ENCODE data around the gene KCNN3. TPM values are rescaled to one million over a fixed set of nuclear protein-coding genes. Genes with fewer than 3 reads are reported as not detected.

KCNN3 gene
- total RNA-seq, 2 donors from 2014 or later: 0.12 to 0.29 TPM

DNA sequence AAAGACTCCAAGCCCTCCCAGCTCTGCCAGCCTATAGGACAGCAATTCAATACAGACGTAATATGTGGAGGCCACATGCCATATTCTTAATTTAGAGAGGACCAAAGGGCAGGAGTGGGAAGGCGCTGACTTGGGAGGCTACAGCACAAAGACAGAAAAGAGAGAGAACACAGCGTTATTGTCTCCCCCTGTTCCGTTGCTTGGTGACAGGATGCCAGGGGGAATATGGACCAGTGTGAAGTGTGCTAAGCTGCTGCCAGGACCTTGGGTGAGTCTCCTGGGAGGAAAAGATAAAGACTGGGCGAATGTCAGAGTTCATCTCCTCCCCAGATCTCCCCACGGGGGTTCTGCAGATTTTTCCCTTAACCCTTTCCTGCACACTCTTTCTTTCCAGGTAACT, 160.0 kb downstream of the KCNN3 start:
- ATAC-seq: no peak
- DNase-seq: no peak
- no peaks in the 10 kb centered on the region for H3K9me3 ChIP-seq (ENCODE audit: control insufficient read depth, low read length, poor library complexity, severe bottlenecking)
- no peak overlapping the region for H3K4me3 Mint-ChIP-seq
- H3K27me3 Mint-ChIP-seq: peaks cover 40% of the 10 kb centered on the region
- H3K27ac Mint-ChIP-seq: no peak overlapping the region
- peaks cover 4% of the 10 kb centered on the region for H3K4me1 Mint-ChIP-seq
- peaks cover 2% of the 10 kb centered on the region for H3K36me3 Mint-ChIP-seq (ENCODE audit: low read depth)

DNA sequence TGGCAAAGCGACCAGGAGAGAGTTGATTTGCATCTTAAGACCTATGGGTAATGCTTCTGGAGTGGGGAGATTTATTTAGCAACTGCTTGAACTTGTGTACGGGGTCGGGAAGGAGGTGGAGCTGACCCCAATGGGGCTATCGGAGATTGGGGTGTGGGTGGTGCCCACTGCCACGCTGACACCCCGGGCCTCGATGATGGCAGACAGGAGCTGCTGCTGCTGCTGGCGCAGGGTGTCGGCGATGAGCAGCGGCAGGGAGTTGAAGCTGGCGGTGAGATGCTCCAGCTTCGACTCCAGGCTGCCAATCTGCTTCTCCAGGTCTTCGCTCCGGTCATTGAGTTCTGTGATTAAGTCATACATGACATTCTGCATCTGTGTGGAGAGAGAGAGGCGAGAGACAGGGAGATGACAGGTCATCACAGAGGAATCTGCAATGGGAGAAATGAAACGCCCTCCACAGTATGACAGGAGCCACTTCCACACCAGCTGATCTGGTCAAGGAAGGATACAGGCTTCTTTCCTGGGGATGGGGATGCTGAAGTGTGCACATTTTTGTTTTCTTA, 162.1 kb downstream of the KCNN3 start:
- no peak overlapping the region for H3K4me3 Mint-ChIP-seq
- H3K36me3 Mint-ChIP-seq (ENCODE audit: low read depth): peaks cover 2% of the 10 kb centered on the region
- H3K27ac Mint-ChIP-seq: no peak overlapping the region

DNA sequence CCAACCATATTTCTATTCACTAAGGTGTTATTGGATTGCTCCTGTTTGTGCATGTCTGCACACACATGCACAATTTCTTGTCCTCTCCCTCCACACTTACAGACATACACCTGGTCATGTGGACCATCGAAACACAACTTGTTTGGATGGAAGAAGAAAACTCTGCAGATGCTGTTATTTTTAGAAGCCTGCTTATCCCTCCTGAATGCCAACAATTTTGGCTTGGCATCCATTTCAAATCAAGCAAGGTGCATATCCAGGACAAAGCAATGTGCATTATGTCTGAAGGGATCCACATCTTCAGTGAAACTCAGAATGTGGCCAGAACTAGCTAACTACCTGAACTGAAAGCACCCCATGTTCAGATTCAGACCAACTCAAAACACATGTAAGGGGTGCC, 163.2 kb downstream of the KCNN3 start:
- no peak overlapping the region for H3K4me3 Mint-ChIP-seq
- no peak overlapping the region for H3K27ac Mint-ChIP-seq
- DNase-seq: no peak

More for the DNA sequence above, 162.1 kb downstream of the KCNN3 start:
- ATAC-seq (no peak), DNase-seq (no peak)
- H3K27me3 Mint-ChIP-seq: peaks cover 58% of the 10 kb centered on the region
- H3K4me1 Mint-ChIP-seq: peaks cover 3% of the 10 kb centered on the region
- no peaks in the 10 kb centered on the region for H3K9me3 ChIP-seq (ENCODE audit: control insufficient read depth, low read length, poor library complexity, severe bottlenecking)

DNA sequence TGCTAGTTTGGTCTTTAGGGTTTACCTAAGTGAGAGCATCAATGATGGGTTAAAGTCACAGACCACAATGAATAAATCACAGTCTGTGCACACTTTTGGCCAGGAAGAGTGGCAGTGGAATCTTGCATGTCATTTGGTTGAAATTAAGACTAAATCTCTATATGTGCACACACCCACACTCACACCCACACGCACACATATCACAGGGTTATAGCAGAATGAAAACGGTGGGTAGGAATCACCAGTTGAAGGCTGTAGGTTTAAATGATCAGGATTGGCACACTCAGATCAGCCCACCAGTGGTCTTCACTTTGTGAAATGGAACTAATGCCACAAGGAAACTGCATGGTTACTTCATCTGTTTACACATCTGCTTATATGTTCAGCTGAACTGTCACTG, 164.5 kb downstream of the KCNN3 start:
- H3K27ac Mint-ChIP-seq: no peak overlapping the region
- H3K27me3 Mint-ChIP-seq: peaks cover 53% of the 10 kb centered on the region
- peaks cover 2% of the 10 kb centered on the region for H3K36me3 Mint-ChIP-seq (ENCODE audit: low read depth)
- DNase-seq (no peak), ATAC-seq (no peak)
- no peak overlapping the region for H3K4me3 Mint-ChIP-seq
- H3K4me1 Mint-ChIP-seq: peaks cover 2% of the 10 kb centered on the region
- H3K9me3 ChIP-seq (ENCODE audit: control insufficient read depth, low read length, poor library complexity, severe bottlenecking): no peaks in the 10 kb centered on the region

More for the DNA sequence above, 163.2 kb downstream of the KCNN3 start:
- peaks cover 2% of the 10 kb centered on the region for H3K36me3 Mint-ChIP-seq (ENCODE audit: low read depth)
- no peaks in the 10 kb centered on the region for H3K9me3 ChIP-seq (ENCODE audit: control insufficient read depth, low read length, poor library complexity, severe bottlenecking)
- no peak for ATAC-seq
- peaks cover 54% of the 10 kb centered on the region for H3K27me3 Mint-ChIP-seq
- peaks cover 2% of the 10 kb centered on the region for H3K4me1 Mint-ChIP-seq

DNA sequence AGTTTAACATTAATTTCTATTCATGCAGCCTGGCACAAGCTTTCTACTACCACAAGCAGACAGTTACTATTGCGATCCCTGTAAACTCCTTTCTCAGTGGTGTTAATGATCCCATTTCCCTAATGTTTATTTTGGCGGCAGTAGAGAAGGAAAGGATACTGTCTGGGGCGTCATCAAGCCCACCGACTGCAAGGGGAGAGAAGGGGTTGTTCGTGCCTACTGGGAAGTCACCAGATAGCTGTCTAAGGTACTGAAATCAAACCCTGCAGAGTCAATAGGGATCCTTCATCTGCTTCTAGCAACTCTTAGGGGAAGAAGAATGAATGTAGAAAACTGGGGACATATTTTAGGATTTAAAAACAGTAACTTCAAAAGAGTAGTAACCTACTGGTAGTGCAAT, 166.9 kb downstream of the KCNN3 start:
- DNase-seq (no peak), ATAC-seq (no peak)
- Mint-ChIP-seq H3K27me3 (peaks cover 52% of the 10 kb centered on the region), H3K36me3 (ENCODE audit: low read depth) (peaks cover 2% of the 10 kb centered on the region), H3K27ac (no peak overlapping the region), H3K4me3 (no peak overlapping the region), H3K4me1 (peaks cover 2% of the 10 kb centered on the region)
- H3K9me3 ChIP-seq (ENCODE audit: control insufficient read depth, low read length, poor library complexity, severe bottlenecking): no peaks in the 10 kb centered on the region

DNA sequence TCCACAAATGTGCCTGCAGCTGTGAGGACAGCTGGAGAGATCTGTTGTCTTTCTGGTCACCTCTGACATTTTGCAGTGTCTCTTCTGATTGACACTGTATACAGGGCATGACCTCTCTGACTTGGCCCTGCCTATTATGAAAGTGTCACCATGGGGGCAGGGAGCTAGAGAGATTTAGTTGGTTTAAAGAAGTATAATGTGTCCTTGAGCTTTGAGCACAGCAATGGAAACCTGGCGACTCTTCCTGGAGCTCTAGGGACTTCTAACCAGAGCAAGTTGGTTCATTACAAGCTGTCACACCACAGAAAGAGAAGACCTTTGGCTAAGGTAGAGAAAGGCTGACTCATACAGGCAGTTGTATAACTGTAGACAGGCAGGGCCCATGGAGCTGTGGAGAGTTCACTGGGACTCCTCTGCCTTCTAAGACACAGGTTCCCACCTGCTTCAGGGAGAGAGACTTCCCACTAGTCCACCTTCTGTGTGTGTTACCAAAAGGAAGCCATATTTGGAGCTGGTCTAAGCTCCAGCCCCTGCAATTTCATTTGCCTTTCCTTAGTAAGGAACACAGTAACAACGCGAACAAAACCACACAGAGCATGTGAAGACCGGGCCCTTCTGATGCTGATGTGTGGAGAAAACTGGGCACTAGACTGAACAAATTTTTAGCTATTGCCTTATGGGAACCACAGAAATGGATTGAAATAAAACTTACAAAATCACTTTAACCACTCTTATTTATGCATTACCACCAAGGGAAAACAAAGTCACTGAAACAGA, 171.6 kb downstream of the KCNN3 start:
- Mint-ChIP-seq H3K27me3 (peaks cover 51% of the 10 kb centered on the region), H3K4me1 (no peaks in the 10 kb centered on the region), H3K4me3 (no peak overlapping the region), H3K27ac (no peak overlapping the region), H3K36me3 (ENCODE audit: low read depth) (no peaks in the 10 kb centered on the region)
- DNase-seq: no peak
- ATAC-seq: no peak
- H3K9me3 ChIP-seq (ENCODE audit: control insufficient read depth, low read length, poor library complexity, severe bottlenecking): no peaks in the 10 kb centered on the region

DNA sequence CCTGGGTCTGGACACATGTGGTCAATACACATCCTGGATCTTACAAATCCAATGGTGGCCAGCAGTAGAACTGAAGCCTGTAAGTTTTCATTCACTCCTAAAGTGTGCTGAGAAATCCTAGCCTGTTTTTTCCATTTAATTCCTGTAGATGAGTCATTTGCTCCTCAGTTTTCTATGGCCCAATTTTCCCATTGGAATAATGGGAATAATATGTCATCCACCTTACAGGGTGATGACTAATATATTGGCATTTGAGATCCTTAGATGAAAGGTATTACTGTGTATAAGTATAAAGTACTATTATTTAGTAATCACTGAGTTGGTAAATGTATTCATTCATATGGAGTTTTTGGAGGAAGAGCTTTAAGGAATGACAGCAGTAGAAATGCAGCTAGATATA, 172.4 kb downstream of the KCNN3 start:
- Mint-ChIP-seq H3K4me1 (no peaks in the 10 kb centered on the region), H3K27me3 (peaks cover 51% of the 10 kb centered on the region), H3K27ac (no peak overlapping the region), H3K4me3 (no peak overlapping the region), H3K36me3 (ENCODE audit: low read depth) (no peaks in the 10 kb centered on the region)
- ATAC-seq (no peak), DNase-seq (no peak)
- no peaks in the 10 kb centered on the region for H3K9me3 ChIP-seq (ENCODE audit: control insufficient read depth, low read length, poor library complexity, severe bottlenecking)

DNA sequence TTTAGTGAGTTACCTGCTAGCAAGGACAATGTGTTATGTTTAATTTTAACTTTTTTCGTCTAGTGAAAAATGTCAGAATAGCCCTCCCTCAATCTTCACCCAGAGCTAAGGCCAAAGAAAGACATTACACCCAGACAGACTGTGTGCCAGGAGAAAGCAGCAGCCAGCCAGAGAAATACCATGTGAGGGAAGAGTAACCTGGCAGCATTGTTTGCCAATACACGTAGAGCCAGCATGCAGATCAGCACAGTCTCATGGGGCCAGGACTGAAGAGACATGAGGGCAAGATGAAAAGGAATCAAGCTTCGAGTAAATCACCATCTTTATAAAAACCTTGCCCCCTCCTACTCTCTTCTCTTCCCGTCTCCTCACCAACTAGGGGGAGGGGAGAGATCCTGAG, 173.6 kb downstream of the KCNN3 start:
- H3K27ac Mint-ChIP-seq: no peak overlapping the region
- no peak overlapping the region for H3K4me3 Mint-ChIP-seq
- ATAC-seq: no peak
- H3K9me3 ChIP-seq (ENCODE audit: control insufficient read depth, low read length, poor library complexity, severe bottlenecking): no peaks in the 10 kb centered on the region
- DNase-seq: no peak
- H3K27me3 Mint-ChIP-seq: peaks cover 53% of the 10 kb centered on the region
- no peaks in the 10 kb centered on the region for H3K36me3 Mint-ChIP-seq (ENCODE audit: low read depth)
- H3K4me1 Mint-ChIP-seq: no peaks in the 10 kb centered on the region

DNA sequence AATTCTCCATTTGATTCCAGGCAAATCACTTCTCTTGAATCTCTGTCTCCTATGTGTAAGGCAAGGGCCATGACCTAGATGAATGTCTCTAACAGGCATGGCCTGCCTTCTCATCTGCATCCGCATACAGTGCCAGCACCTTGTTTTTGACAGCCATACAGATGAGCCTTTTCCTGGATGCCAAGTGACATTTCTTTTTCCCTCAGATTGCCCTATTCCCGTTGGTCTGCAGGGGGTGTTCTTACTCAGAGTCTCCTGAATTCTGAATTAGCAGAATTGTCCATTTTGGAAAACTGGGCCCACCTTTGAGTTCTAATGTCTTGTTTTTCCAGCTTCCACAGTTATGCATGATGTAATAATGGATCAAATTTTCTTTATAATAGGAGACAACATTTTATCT, 174.1 kb downstream of the KCNN3 start:
- no peaks in the 10 kb centered on the region for H3K9me3 ChIP-seq (ENCODE audit: control insufficient read depth, low read length, poor library complexity, severe bottlenecking)
- Mint-ChIP-seq H3K36me3 (ENCODE audit: low read depth) (no peaks in the 10 kb centered on the region), H3K27ac (no peak overlapping the region), H3K4me3 (no peak overlapping the region), H3K4me1 (no peaks in the 10 kb centered on the region), H3K27me3 (peaks cover 53% of the 10 kb centered on the region)
- DNase-seq (no peak), ATAC-seq (no peak)

DNA sequence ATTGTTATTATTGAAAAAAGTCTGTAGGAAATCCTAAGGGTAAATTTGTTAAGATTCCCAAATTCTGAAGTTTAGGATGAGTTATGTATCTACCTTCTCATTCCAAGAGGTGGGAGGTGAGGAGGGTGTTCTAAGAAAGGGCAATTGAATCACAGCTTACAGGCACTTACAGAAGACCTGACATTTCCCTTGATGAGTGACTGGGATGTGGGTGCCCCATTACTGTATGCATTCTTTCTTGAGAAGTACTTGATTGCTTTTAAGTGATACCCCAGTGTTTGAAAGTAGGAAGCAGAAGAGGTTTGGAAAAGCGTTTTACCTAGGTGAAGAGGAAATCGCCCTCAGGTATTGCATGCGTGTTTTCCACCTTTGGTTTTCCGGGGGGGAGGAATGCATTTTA, 175.1 kb downstream of the KCNN3 start:
- Mint-ChIP-seq H3K27me3 (peaks cover 49% of the 10 kb centered on the region), H3K4me1 (no peaks in the 10 kb centered on the region), H3K36me3 (ENCODE audit: low read depth) (no peaks in the 10 kb centered on the region), H3K27ac (no peak overlapping the region), H3K4me3 (no peak overlapping the region)
- no peak for ATAC-seq
- no peaks in the 10 kb centered on the region for H3K9me3 ChIP-seq (ENCODE audit: control insufficient read depth, low read length, poor library complexity, severe bottlenecking)
- no peak for DNase-seq

DNA sequence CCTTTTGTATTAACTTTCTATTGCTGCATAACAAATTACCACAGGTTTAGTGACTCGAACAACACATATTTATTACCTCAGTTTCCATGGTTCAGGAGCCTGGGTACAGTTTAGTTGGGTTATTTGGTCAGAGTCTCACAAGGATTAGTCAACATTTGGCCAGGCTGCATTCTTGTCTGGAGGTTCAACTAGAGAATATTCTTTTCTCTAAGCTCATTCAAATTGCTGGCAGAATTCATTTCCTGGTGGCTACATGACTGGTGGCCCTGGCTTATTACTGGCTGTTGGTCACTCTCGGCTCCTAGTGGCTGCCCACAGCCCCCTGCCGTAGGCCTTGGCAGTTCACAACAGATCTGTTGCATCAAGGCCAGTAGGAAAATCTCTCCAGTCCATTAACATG, 181.0 kb downstream of the KCNN3 start:
- Mint-ChIP-seq H3K4me1 (peaks cover 2% of the 10 kb centered on the region), H3K4me3 (no peak overlapping the region)
- H3K9me3 ChIP-seq (ENCODE audit: control insufficient read depth, low read length, poor library complexity, severe bottlenecking): no peaks in the 10 kb centered on the region

DNA sequence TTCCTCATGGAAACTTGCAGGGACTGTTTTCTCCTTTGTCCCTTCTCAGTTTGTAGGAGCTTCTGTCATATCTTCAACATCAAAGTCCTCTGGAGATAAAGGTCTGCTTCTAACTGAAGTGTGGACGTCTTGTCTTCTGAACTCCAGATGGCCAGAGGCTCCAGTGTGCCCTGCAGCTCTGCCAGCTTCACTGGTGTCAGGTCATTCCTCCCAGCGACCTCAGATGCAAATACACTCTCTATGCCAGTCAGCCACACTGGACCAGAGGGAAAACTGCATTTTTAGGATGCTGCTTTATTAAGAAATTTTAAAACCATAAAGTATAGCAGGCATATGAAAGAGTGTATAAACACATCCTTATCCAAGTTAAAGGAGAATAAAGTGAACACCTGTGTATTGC, 183.6 kb downstream of the KCNN3 start:
- Mint-ChIP-seq H3K36me3 (ENCODE audit: low read depth) (peaks cover 3% of the 10 kb centered on the region), H3K4me1 (peaks cover 2% of the 10 kb centered on the region), H3K4me3 (no peak overlapping the region), H3K27me3 (peaks cover 11% of the 10 kb centered on the region), H3K27ac (no peak overlapping the region)
- ATAC-seq (no peak), DNase-seq (no peak)
- no peaks in the 10 kb centered on the region for H3K9me3 ChIP-seq (ENCODE audit: control insufficient read depth, low read length, poor library complexity, severe bottlenecking)

More for the DNA sequence above, 181.0 kb downstream of the KCNN3 start:
- Mint-ChIP-seq H3K27ac (no peak overlapping the region), H3K36me3 (ENCODE audit: low read depth) (no peaks in the 10 kb centered on the region), H3K27me3 (peaks cover 12% of the 10 kb centered on the region)
- DNase-seq (no peak), ATAC-seq (no peak)

DNA sequence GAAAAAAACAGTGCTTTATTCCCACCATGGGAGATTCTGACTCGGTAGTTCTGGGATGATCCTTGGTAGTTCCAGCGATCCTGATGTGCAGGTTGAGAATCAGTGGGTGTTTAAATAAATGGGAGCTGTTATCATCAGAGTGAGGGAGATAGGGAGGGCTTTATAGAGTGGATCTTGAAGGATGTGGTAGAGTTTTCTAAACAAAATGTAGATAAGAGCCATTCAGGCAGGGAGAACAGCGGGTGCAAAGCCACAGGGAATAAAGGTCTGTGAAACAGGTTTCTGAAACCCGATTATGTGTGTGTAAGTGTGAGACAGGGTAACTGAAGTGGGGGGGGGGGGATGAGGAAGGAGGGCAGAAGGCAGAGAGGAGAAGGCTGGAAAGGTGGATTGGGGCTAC, 186.3 kb downstream of the KCNN3 start:
- H3K9me3 ChIP-seq (ENCODE audit: control insufficient read depth, low read length, poor library complexity, severe bottlenecking): no peaks in the 10 kb centered on the region
- Mint-ChIP-seq H3K27ac (no peak overlapping the region), H3K27me3 (peaks cover 11% of the 10 kb centered on the region), H3K36me3 (ENCODE audit: low read depth) (peaks cover 3% of the 10 kb centered on the region), H3K4me3 (no peak overlapping the region), H3K4me1 (peaks cover 2% of the 10 kb centered on the region)
- no peak for ATAC-seq
- no peak for DNase-seq

DNA sequence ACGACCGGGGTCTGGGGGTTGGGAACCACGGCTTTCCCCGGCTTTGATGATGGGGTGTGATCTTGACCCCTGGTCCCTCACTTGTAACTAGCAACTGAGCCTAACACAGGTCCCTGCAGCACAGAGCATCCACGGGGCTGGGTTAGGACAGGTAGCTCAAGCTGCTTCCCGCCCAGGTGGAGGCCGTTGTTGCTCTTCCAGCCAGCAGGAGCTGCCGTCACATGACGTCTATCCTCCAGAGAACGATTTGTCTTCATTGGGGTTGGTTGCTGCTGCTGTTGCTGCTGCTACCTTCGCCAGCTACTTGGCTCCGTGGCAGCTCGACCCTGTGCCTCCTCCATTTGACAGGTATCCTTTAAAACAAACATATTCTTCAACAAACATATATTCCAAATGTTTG, 187.8 kb downstream of the KCNN3 start:
- no peaks in the 10 kb centered on the region for H3K9me3 ChIP-seq (ENCODE audit: control insufficient read depth, low read length, poor library complexity, severe bottlenecking)
- Mint-ChIP-seq H3K27me3 (peaks cover 11% of the 10 kb centered on the region), H3K4me1 (peaks cover 2% of the 10 kb centered on the region), H3K4me3 (no peak overlapping the region), H3K36me3 (ENCODE audit: low read depth) (peaks cover 3% of the 10 kb centered on the region), H3K27ac (no peak overlapping the region)
- DNase-seq (no peak), ATAC-seq (no peak)

Measured in T-helper 17 cell (primary cell).